ENCODE data around the gene SMG9.

Gene SMG9

DNA sequence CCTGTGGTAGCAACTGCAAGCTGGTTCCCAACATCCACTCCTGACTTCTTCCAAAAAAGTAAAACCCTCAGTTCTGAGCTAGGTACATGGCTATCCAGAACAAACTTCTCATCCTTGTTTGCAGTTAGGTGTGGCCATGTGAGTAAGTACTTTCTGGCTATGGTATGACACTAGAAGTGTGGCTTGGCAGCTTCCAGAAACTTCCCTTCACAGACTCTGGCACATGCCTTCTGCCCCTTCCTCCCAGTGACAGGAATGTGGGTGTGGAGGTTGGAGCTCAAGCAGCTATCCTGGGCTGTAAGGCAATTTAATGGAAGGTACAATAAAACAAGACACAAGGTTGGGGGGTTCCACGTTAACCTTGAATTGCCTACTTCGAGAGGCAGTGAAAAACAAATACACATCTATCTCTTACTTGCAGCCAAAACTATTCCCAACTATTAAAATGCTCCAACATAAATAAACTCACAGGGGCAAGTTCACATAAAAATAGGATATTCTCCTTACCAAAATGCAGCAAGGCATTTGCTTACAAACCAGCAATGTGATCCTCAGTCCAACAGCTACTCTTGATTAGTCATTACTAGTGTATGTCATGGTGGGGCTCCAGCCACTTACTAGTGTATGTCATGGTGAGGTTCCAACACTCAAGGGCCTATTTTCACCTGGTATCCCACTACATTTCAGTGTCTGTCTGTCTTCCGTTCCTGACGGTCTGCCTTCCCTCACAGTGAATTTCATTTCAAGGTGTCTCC is 3.1 kb downstream of the SMG9 start:
- DNase-seq = no peak

GRCh38 chr19:43749898-43750297 is 4.9 kb downstream of the SMG9 start:
- no peak for DNase-seq

DNA sequence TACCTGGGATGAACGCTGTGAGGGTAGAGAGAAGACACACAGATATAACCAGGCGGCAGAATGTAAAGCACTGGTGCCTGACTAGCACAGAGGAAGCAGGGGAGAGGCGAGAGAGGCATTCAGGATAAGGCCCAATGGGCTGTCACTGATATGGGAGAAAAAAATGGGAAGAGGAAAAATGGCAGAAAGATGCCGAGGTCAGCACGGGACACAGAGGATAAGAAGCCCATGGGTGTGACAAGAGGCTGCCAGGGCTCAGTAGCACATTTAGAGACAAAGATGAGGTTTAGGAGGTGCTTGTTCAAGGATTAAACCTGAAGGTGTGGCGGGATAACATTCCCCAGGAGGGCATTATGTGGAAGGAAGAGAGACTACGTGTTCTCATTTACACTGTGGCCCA is 5.6 kb downstream of the SMG9 start:
- no peak for DNase-seq

GRCh38 chr19:43748685-43749084 is 6.1 kb downstream of the SMG9 start:
- no peak for DNase-seq

DNA sequence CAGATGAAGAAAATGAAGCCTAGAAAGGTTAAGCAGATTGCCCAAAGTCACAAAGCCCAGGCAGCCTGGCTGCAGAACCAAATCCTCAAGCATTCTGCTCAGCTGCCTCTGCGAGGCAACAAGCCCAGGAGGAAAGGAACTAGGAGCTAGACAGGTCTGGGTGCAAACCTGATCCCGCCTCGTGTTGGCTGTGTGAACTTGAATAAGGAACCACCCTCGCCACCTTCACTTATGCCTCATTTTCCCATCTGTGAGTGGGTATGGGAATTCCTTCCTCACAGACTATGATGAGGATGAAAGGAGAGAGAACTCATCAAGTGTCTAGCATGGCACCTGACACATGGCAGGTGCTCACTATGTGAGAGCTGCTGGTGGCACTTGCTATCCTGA is 6.6 kb downstream of the SMG9 start:
- no peak for DNase-seq

DNA sequence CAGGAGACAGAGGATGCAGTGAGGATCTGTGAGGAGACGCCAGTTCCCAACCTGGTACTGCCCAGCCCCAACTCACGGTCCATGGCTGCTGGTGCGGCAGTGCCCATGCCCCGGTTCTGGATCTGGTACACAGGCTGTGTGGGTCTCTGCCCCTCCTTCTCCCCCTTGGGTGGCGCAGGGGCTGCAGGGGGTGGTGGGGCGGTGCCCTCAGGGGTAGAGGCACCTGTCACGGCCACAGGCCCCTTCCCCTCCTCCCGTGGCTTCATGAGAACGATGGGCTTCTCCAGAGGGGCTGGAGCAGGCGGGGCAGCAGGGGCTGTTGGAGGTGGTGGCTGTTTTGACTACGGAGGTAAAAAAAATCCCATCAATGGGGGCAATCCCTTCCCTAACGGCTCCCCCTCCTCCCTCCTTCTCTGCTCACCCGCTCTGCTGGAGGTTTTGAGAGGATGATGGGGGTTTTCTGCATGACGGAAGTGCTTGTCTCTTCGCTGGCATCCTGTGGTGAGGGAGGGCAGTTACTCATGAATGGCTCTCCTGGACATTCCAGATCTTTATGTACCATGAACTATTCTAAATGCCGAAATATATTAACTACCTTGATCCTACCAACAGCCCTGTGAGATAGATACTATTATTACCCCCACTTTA is 7.1 kb downstream of the SMG9 start:
- peak in 1 of 2 donors; percentile 43 for DNase-seq

- DNase-seq = no peak
Measured at GRCh38 chr19:43743059-43743458, 11.7 kb downstream of the SMG9 start.

GRCh38 chr19:43741075-43741825 is 13.5 kb downstream of the SMG9 start:
- DNase-seq = no peak

GRCh38 chr19:43739439-43740235 is 15.1 kb downstream of the SMG9 start:
- no peak for DNase-seq

GRCh38 chr19:43738780-43739211 is 16.0 kb downstream of the SMG9 start:
- no peak for DNase-seq

DNA sequence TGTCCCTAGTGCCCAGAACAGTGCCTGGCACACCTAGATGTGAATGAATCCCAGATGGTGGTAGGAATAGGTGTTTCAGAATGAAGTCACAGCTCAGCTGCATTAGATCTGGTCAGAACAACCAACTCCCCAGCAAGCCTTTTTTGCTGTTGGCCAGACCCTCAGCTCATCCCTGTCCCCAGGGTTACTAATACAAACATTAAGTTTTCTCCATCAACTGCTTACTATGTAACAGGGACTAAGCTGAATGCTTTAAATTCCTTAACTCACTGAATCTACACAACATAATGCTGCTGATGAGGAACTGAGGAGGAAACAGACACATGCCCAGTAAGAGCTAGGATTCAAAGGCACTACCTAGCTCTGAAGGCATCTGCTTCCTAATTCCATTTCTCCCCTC is 18.8 kb downstream of the SMG9 start:
- no peak for DNase-seq

GRCh38 chr19:43735013-43735412 is 19.7 kb downstream of the SMG9 start:
- no peak for DNase-seq

- no peak for DNase-seq
Measured at GRCh38 chr19:43731846-43732245, 22.9 kb downstream of the SMG9 start.

DNA sequence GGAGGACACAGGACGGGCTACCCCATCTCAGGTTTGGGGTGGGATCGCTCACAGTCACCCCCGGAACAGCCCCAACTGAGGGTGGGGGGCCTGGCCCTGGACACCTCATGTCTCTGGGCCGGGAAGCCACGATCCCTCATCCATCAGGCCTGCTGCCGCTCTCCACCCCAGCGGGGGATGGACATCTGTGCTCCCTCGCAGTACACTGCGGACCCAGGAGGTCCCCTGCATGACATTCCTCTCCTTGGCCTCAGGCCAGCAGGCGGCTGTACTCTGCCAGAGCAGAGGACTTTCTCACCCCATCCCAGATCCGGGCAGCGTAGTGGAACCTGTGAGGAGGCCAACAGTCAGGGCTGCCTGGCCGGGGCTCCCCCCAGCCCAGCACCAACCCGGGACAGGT is 23.4 kb downstream of the SMG9 start:
- DNase-seq = no peak

GRCh38 chr19:43729919-43730318 is 24.8 kb downstream of the SMG9 start:
- no peak for DNase-seq

- no peak for DNase-seq
Measured at GRCh38 chr19:43727593-43727853, 27.2 kb downstream of the SMG9 start.

DNA sequence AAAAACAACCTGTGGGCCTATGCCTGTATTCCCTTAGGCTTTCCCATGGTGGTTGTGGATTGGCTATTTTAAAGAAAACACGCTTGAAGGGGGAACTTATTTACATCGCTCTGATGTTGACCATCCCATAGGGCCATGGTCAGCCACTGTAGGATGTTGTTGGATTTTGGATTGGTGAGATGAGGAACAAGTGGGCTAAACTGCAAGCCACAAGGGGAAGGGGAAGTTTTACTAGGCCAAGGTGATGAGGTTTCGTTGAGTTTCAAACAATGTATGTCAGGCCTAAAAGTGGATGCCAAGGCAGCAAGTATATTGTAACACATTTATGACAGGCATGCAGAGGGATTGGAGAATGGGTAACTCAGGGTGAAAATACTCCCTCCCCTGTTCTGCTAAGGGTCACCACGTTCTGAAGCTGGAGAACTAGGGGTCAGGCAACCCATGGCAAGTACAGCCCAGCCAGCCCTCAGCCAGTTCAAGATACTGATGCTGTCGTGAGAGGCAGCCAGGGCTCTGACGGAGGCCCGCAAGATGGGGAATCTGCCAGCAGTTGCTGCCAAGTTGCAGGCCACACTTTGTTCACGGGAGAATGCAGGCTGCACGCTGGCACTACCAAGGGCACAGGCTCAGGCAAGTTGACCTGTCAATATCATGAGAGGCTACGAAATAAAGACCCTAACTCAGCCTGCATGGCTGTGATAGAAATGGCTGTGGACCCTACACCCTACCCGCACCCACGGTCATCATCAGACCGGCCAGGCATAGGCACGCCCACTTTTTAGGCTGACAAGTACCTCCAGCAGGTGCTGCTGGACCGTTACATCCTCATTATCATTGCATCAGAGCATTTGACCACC is 27.8 kb downstream of the SMG9 start:
- DNase-seq = no peak

GRCh38 chr19:43725468-43725867 is 29.3 kb downstream of the SMG9 start:
- peak in 1 of 2 donors; percentile 18 for DNase-seq

DNA sequence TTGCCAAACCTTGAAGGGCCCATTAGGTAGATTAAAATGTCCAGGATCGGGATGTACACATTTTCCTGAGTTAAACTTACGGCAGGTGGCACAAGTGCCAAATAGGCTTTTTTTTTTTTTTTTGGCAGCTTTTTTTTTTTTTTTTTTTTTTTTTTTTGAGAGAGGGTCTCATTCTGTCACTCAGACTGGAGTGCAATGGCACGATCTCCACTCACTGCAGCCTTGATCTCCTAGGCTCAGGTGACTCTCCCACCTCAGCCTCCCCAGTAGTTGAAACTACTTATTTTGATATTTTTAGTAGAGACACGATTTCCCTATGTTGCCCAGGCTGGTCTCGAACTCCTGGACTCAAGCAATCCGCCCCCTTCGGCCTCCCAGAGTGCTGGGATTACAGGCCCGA is 29.9 kb downstream of the SMG9 start:
- no peak for DNase-seq

- DNase-seq = no peak
Measured at GRCh38 chr19:43723588-43723987, 31.2 kb downstream of the SMG9 start.

DNA sequence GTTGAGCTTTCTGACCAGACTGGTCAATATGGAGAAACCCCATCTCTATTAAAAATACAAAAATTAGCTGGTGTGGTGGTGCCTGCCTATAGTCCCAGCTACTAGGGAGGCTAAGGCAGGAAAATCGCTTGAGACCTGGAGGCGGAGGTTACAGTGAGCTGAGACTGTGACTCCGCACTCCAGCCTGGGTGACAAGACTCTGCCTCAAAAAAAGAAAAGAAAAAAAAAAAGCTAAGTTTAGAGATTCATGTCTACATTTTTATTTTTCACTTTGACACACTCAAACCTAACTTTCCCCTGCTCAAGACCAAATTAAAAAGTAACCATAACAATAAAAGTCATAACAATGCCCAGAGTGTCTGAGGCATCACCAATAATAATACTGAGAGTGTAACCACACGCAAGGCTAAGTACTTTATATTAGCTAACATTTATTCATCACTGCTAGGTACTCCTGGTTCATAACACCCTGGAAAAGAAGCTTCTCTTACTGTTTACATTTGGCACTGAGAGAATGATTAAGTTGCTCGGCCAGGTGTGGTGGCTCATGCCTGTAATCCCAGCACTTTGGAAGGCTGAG is 33.2 kb downstream of the SMG9 start:
- no peak for DNase-seq

GRCh38 chr19:43720936-43721335 is 33.8 kb downstream of the SMG9 start:
- no peak for DNase-seq
